Astrocyte of the cerebellum (primary cell): ENCODE results near the gene DNAI7.

ENCODE experiments used
- DNase-seq: peaks from one replicate; pipeline ENCODE4 v3.0.0-alpha.2; 2011; ENCODE audit warnings: low read depth
- H3K4me3 ChIP-seq: 2 replicates; pipeline ENCODE4 v1.5.1; 2011; ENCODE audit warnings: mild to moderate bottlenecking, low read depth, low read length, moderate library complexity
- in situ Hi-C: cut with HindIII; loops from 2 replicates; pipeline ENCODE4 v1.10.0; 2017; ENCODE audit warnings: low sequenced_read_pairs
- TF ChIP-seq, protein P1 (sequence below): IDR thresholded peaks from 2 replicates; pipeline ENCODE4 v1.5.1; 2012; ENCODE audit warnings: low read length, low read depth, moderate library complexity, mild to moderate bottlenecking; ENCODE audit errors: missing control alignments

DNAI7 gene

DNA sequence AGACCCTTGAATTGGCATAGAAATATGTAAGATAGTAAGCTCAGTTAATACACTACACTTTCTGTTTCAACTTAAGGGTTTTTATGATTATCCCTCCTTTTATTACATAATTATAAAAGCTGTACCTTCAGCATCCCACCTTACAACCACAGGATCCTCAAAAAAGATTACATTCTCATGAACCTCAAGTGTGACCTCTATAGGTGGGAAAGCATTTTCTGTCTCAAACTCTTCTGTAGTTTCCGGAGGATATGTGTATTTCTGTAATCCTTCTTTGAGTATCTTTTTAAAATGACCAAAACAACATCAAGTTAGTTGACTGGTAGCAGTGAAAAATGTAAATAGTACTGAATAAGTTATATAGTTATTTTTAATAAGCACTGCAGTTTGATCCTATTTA, 75.9 kb downstream of the DNAI7 start:
- in situ Hi-C loops: no loop called here
- TF ChIP-seq, protein P1, sequence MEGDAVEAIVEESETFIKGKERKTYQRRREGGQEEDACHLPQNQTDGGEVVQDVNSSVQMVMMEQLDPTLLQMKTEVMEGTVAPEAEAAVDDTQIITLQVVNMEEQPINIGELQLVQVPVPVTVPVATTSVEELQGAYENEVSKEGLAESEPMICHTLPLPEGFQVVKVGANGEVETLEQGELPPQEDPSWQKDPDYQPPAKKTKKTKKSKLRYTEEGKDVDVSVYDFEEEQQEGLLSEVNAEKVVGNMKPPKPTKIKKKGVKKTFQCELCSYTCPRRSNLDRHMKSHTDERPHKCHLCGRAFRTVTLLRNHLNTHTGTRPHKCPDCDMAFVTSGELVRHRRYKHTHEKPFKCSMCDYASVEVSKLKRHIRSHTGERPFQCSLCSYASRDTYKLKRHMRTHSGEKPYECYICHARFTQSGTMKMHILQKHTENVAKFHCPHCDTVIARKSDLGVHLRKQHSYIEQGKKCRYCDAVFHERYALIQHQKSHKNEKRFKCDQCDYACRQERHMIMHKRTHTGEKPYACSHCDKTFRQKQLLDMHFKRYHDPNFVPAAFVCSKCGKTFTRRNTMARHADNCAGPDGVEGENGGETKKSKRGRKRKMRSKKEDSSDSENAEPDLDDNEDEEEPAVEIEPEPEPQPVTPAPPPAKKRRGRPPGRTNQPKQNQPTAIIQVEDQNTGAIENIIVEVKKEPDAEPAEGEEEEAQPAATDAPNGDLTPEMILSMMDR: no peak
- no peak overlapping the region for H3K4me3 ChIP-seq
- no peak for DNase-seq

DNA sequence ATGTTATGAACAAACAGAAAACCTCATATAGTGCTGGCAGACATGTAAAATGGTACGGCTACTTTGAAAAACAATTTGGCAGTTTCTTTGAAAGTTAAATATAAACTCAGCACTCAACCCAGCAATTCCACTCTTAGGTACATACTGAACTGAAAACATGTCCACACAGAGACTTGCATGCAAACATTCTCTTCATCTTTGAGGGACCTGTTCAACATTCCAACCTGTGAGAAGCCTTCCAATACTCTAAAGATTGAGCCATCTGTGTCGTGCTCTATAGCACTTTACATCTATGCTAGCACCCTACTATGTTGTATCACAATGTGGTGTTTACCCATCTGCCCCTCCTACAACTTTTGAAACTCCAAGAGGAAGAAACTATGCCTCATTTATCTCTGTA, 79.3 kb downstream of the DNAI7 start:
- in situ Hi-C loops: no loop called here
- H3K4me3 ChIP-seq: no peak overlapping the region
- TF ChIP-seq, protein P1: no peak
- no peak for DNase-seq

DNA sequence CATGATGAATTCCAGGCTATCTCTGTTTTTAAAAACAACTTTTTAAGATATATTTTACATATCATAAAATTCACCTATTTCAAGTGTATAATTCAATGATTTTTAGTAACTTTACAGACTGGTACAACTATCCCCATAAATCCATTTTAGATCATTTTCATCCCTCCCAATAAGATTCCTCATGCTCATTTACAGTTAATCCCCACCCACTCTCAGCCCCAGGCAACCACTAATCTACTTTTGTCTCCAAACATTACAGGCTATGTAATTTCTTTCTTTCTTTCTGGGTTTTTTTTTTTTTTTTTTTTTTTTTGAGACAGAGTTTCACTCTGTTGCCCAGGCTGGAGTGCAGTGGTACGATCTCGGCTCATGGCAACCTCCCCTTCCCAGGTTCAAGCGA, 81.3 kb downstream of the DNAI7 start:
- no peak overlapping the region for H3K4me3 ChIP-seq
- DNase-seq: no peak
- in situ Hi-C loops: no loop called here
- TF ChIP-seq, protein P1: no peak

DNA sequence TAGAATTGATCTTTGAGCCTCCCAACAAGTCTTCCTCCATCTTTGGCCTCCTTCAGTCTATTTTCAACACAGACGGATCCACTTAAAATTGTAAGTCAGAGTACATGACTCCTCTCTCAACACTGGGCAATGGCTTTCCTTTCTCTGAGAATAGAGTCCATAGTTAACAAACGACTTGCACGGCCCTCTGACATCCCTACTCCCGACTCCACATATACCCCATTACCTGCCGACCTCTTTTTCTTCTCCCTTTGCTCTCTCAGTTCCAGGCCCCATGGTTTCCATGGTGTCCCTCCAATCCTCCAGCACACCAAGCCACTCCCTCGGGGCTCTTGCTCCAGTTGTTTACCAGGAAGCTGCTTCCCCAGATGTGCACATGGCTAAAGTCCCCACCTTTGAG, 84.7 kb downstream of the DNAI7 start:
- no peak overlapping the region for H3K4me3 ChIP-seq
- TF ChIP-seq, protein P1: no peak
- DNase-seq: no peak
- in situ Hi-C loops: no loop called here

DNA sequence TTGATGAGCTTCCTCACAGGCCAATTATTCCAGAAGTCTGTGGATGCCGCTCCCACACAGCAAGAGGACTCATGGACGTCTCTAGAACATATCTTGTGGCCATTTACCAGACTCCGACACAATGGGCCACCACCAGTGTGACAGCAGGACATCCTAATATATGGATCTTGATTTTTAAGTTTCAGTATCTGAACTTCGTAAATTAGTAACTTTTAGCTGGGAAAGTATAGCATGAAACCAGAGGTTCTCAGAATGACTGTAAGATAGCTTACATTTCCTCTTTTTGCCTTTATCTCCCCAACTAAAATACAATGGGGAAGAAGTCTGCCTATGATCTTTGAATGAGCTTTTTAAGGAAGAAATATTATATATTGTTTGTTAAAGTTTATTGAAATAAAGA, 87.0 kb downstream of the DNAI7 start:
- in situ Hi-C loops: no loop called here
- H3K4me3 ChIP-seq: no peak overlapping the region
- TF ChIP-seq, protein P1: no peak
- no peak for DNase-seq

DNA sequence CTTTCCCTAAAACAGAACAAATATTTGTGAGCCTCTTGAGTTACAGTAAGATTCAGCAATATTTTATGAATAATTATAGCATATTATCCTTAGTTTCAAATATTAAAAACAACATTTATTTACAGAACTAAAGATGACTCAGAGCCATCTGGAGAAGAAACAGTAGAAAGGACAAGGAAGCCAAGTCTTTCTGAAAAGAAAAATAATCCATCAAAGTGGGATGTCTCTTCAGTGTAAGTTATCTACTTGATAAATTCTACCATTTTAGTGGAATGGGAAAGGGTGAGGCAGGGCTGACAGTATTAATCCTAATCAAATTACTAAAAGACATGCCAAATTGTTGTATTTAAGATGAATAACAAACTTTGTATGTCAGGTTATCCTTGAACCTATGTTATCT, 88.1 kb downstream of the DNAI7 start:
- TF ChIP-seq, protein P1: no peak
- DNase-seq: no peak
- in situ Hi-C loops: no loop called here
- no peak overlapping the region for H3K4me3 ChIP-seq

DNA sequence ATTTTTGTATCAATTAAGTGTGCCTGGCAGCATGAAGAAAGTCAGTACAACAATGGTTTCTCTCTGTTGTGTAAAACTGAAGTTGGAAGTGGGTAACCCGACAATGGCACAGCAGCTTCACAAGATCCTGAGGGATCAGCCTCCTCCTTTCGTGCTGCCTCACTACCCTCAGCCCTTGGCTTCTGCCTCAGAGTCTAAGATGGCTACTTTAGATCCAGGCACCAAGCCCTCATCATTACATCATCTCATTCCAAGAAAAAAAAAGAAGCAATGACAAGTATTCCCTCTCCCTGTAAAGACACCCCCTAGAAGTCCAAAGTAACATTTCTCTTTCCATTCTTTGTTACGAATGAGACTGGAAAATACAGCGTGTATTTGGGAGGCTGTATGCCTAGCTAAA, 92.6 kb downstream of the DNAI7 start:
- DNase-seq: no peak
- in situ Hi-C loops: no loop called here
- H3K4me3 ChIP-seq: no peak overlapping the region
- TF ChIP-seq, protein P1: no peak
